Vagina (tissue), 2 donors: ENCODE measurements around the gene TULP4. TPM values are rescaled to one million over a fixed set of nuclear protein-coding genes. Genes with fewer than 3 reads are reported as not detected.

Experiments
- DNase-seq, 2 donors: peaks; one replicate each; pipeline ENCODE4 v3.0.0-alpha.2; 2017; ENCODE audit errors: extremely low spot score in 2 of 2
- H3K27ac ChIP-seq: fragments of 200-600 bp; sonication (generic); one replicate; pipeline ENCODE4 v1.5.1; 2019
- H3K27me3 ChIP-seq: fragments of 200-600 bp; sonication (generic); one replicate; pipeline ENCODE4 v1.5.1; 2019
- H3K36me3 ChIP-seq, 2 donors: fragments of 200-600 bp; sonication (generic); one replicate each; pipeline ENCODE4 v1.5.1; 2017 to 2019
- H3K4me1 ChIP-seq: fragments of 200-600 bp; sonication (generic); one replicate; pipeline ENCODE4 v1.5.1; 2019
- H3K4me3 ChIP-seq, 2 donors: fragments of 200-600 bp; sonication (generic); 1 replicate in 1 of 2; 2 replicates in 1 of 2; pipeline ENCODE4 v1.5.1; 2016 to 2019
- H3K9me3 ChIP-seq: fragments of 200-600 bp; sonication (generic); one replicate; pipeline ENCODE4 v1.5.1; 2019
- CTCF ChIP-seq, 3 experiments: fragments of 450-650 bp in 2 of 3; fragments of 200-600 bp in 1 of 3; sonication (generic) in 1 of 3; IDR thresholded peaks; one replicate each; pipeline ENCODE4 v1.5.1; 2017 to 2019; ENCODE audit warnings: antibody characterized with exemption in 3 of 3, mild to moderate bottlenecking in 2 of 3, moderate library complexity in 2 of 3
- POLR2A ChIP-seq, 2 donors: fragments of 450-650 bp; IDR thresholded peaks; one replicate each; pipeline ENCODE4 v1.6.1; 2017; ENCODE audit warnings: antibody characterized with exemption in 2 of 2, mild to moderate bottlenecking in 2 of 2, moderate library complexity in 2 of 2
- POLR2AphosphoS5 ChIP-seq, 2 donors: sonication (generic); formaldehyde crosslinking; IDR thresholded peaks; one replicate each; pipeline ENCODE4 v1.9.0; 2017; ENCODE audit warnings: antibody characterized with exemption in 2 of 2, mild to moderate bottlenecking in 2 of 2, low read depth in 1 of 2; ENCODE audit not compliant: insufficient read depth in 1 of 2
- intact Hi-C: fragments of 100-400 bp; cut with DNase I; formaldehyde crosslinking; loops from one replicate; pipeline ENCODE4 v1.15.1; 2023
- total RNA-seq: library from RNA; depleted of rRNA; stranded (reverse); fragments of >200 nt; gene quantifications from one replicate; pipeline ENCODE4 v1.2.3, GENCODE V29; 2016

The TULP4 gene
- total RNA-seq, 1 donor from 2014 or later: 79.8 TPM

DNA sequence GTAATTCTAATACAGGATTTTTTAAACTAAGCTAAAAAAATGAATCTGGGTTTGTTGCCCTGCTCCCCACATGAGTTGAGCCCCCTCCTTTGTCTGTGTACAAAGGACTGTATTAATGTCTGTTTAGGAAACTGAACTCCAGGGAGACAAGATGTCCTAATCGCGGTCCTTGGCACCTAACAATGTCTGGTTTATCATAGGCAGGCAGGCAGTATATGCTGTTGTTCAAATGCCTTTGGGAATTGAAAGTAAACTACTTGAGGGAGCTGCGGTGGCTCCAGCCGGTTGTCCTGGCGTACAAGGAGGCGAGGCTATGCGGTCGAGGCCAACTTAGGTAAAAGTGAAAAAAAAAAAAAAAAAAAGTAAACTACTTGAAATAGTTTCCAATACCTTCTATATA lies 98.5 kb downstream of the TULP4 start:
- TF ChIP-seq POLR2AphosphoS5 (IDR thresholded peaks at IDR 0.05; ENCODE audit: insufficient read depth in 1 of 2, low read depth in 1 of 2): no peak
- TF ChIP-seq CTCF (IDR thresholded peaks at IDR 0.05): no peak
- no peak for TF ChIP-seq POLR2A (IDR thresholded peaks at IDR 0.05)
- H3K9me3 ChIP-seq: no peaks in the 10 kb centered on the region
- no peaks in the 10 kb centered on the region for H3K27me3 ChIP-seq
- intact Hi-C loops: no loop called here
- no peak for DNase-seq
- no peak overlapping the region for H3K4me3 ChIP-seq
- peaks cover 24% of the 10 kb centered on the region for H3K4me1 ChIP-seq
- peaks cover 0 to 12% of the 10 kb centered on the region in 2 donors for H3K36me3 ChIP-seq
- H3K27ac ChIP-seq: no peak overlapping the region

DNA sequence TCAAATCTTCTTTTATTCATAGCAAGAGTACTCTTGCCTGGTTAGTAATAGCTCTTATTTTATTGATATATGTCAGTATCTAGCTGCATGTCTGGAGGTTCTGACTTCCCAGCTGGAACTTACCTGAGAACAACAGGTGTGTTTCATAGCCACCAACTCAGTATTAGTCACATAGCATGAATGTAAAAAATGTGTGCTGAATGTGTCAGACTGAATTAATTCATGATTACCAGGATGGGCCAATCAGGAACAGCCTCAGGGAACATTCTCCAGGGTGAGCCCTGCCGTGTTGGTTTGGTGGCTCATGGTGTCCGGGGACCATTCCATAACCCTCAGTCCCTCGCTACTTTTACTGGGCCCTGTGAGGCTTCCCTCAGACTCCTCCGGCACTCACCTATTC lies 99.7 kb downstream of the TULP4 start:
- Histone ChIP-seq H3K4me3 (no peak overlapping the region), H3K27ac (no peak overlapping the region), H3K4me1 (peaks cover 24% of the 10 kb centered on the region), H3K9me3 (no peaks in the 10 kb centered on the region), H3K36me3 (peaks cover 0 to 12% of the 10 kb centered on the region in 2 donors), H3K27me3 (no peaks in the 10 kb centered on the region)
- no peak for DNase-seq
- TF ChIP-seq POLR2AphosphoS5 (IDR thresholded peaks at IDR 0.05; ENCODE audit: insufficient read depth in 1 of 2, low read depth in 1 of 2): no peak
- TF ChIP-seq POLR2A (IDR thresholded peaks at IDR 0.05): no peak
- no peak for TF ChIP-seq CTCF (IDR thresholded peaks at IDR 0.05)
- intact Hi-C loops: no loop called here

- TF ChIP-seq POLR2A (IDR thresholded peaks at IDR 0.05): no peak
- no peak for TF ChIP-seq CTCF (IDR thresholded peaks at IDR 0.05)
- peaks cover 21% of the 10 kb centered on the region for H3K4me1 ChIP-seq
- intact Hi-C loops: no loop called here
- no peaks in the 10 kb centered on the region for H3K9me3 ChIP-seq
- DNase-seq: no peak
- no peak overlapping the region for H3K4me3 ChIP-seq
- H3K36me3 ChIP-seq: peaks cover 0 to 12% of the 10 kb centered on the region in 2 donors
- no peak overlapping the region for H3K27ac ChIP-seq
- no peaks in the 10 kb centered on the region for H3K27me3 ChIP-seq
Measured at GRCh38 chr6:158413028-158413427, 100.8 kb downstream of the TULP4 start.

- no peak for DNase-seq
- Histone ChIP-seq H3K4me3 (no peak overlapping the region), H3K27me3 (no peaks in the 10 kb centered on the region), H3K4me1 (peaks cover 13% of the 10 kb centered on the region), H3K9me3 (no peaks in the 10 kb centered on the region), H3K36me3 (peaks cover 0 to 12% of the 10 kb centered on the region in 2 donors), H3K27ac (no peak overlapping the region)
- intact Hi-C loops: no loop called here
- TF ChIP-seq POLR2A (IDR thresholded peaks at IDR 0.05): no peak
- no peak for TF ChIP-seq POLR2AphosphoS5 (IDR thresholded peaks at IDR 0.05; ENCODE audit: insufficient read depth in 1 of 2, low read depth in 1 of 2)
- TF ChIP-seq CTCF (IDR thresholded peaks at IDR 0.05): no peak
Measured at GRCh38 chr6:158413814-158414565, 101.7 kb downstream of the TULP4 start.

GRCh38 chr6:158414851-158415262 lies 102.6 kb downstream of the TULP4 start:
- H3K27me3 ChIP-seq: no peaks in the 10 kb centered on the region
- intact Hi-C loops: no loop called here
- DNase-seq: no peak
- TF ChIP-seq POLR2AphosphoS5 (IDR thresholded peaks at IDR 0.05; ENCODE audit: insufficient read depth in 1 of 2, low read depth in 1 of 2) (no peak), POLR2A (IDR thresholded peaks at IDR 0.05) (no peak), CTCF (IDR thresholded peaks at IDR 0.05) (no peak)
- peaks cover 5% of the 10 kb centered on the region for H3K4me1 ChIP-seq
- H3K36me3 ChIP-seq: peaks cover 0 to 12% of the 10 kb centered on the region in 2 donors
- no peak overlapping the region for H3K27ac ChIP-seq
- H3K9me3 ChIP-seq: no peaks in the 10 kb centered on the region
- no peak overlapping the region for H3K4me3 ChIP-seq
